SU-DHL-6 (cell line): ENCODE results near the gene ETNK2.
"Not testable (repeated sequence)": the region's sequence is repeated elsewhere in the genome, so short reads cannot be mapped to it uniquely, and the experiment has no call there.

Source experiments
- H2AFZ ChIP-seq: fragments of 200-600 bp; sonication (generic); 2 replicates; pipeline ENCODE4 v1.6.1; 2014; ENCODE audit warnings: low read depth, mild to moderate bottlenecking, moderate library complexity, mixed read lengths, antibody characterized with exemption, low read length; ENCODE audit not compliant: severe bottlenecking
- H3F3A ChIP-seq: fragments of 200-600 bp; shearing (Covaris generic); 2 replicates; pipeline ENCODE4 v1.6.0; 2016; ENCODE audit warnings: antibody characterized with exemption, mild to moderate bottlenecking; ENCODE audit not compliant: insufficient read depth
- H3K27ac ChIP-seq: fragments of 200-600 bp; sonication (generic); 2 replicates; pipeline ENCODE4 v1.5.1; 2016; ENCODE audit warnings: low read depth, mild to moderate bottlenecking, low read length, moderate library complexity, mixed read lengths
- H3K27me3 ChIP-seq: fragments of 200-600 bp; sonication (generic), shearing (Covaris generic); 2 replicates; pipeline ENCODE4 v1.6.0; 2014; ENCODE audit warnings: mild to moderate bottlenecking, low read length
- H3K36me3 ChIP-seq: fragments of 200-600 bp; sonication (generic); 2 replicates; pipeline ENCODE4 v1.6.1; 2014; ENCODE audit warnings: mild to moderate bottlenecking, low read length, mixed read lengths
- H3K4me2 ChIP-seq: fragments of 300-600, 200-600 bp; shearing (Covaris generic), sonication (generic); 2 replicates; pipeline ENCODE4 v1.6.0; 2014; ENCODE audit warnings: low read length, low read depth, mild to moderate bottlenecking; ENCODE audit not compliant: poor library complexity, severe bottlenecking
- H3K4me3 ChIP-seq: fragments of 200-600 bp; sonication (generic); 2 replicates; pipeline ENCODE4 v1.5.1; 2014; ENCODE audit warnings: antibody characterized with exemption, low read length, mild to moderate bottlenecking, mixed read lengths; ENCODE audit not compliant: insufficient read depth, poor library complexity, severe bottlenecking
- H3K79me2 ChIP-seq: fragments of 200-600 bp; sonication (generic); 2 replicates; pipeline ENCODE4 v1.6.1; 2014; ENCODE audit warnings: mild to moderate bottlenecking, low read length, moderate library complexity; ENCODE audit not compliant: insufficient read depth
- H3K9ac ChIP-seq: fragments of 200-600 bp; sonication (generic); 2 replicates; pipeline ENCODE4 v1.7.0; 2014; ENCODE audit warnings: mild to moderate bottlenecking, low read length
- H3K9me2 ChIP-seq: fragments of 200-600 bp; sonication (generic); replicated peaks from 2 replicates; pipeline ENCODE4 v1.6.1; 2014; ENCODE audit warnings: low read length; ENCODE audit not compliant: insufficient read depth
- H3K9me3 ChIP-seq: fragments of 200-600 bp; sonication (generic); 2 replicates; pipeline ENCODE4 v1.6.1; 2014; ENCODE audit warnings: low read length, mixed read lengths; ENCODE audit not compliant: insufficient read depth
- H4K20me1 ChIP-seq: fragments of 200-600 bp; sonication (generic); 2 replicates; pipeline ENCODE4 v1.6.1; 2014; ENCODE audit warnings: low read depth, mild to moderate bottlenecking, antibody characterized with exemption, low read length, moderate library complexity, mixed read lengths
- CTCF ChIP-seq: fragments of 200-600 bp; sonication (generic); IDR thresholded peaks from one replicate; pipeline ENCODE4 v1.5.1; 2017; ENCODE audit warnings: antibody characterized with exemption, mild to moderate bottlenecking, low read length, moderate library complexity; ENCODE audit not compliant: insufficient read depth, poor library complexity, severe bottlenecking
- EZH2phosphoT487 ChIP-seq: fragments of 200-600 bp; sonication (generic), shearing (Covaris generic); conservative IDR thresholded peaks from 2 replicates; pipeline ENCODE4 v1.6.1; 2018; ENCODE audit warnings: mild to moderate bottlenecking, antibody characterized with exemption, low read length, moderate library complexity, mixed read lengths

ETNK2 gene

GRCh38 chr1:204091066-204091465 lies 60.8 kb downstream of the ETNK2 start:
- H3K9ac ChIP-seq, result no peak overlapping the region
- H3K36me3 ChIP-seq, result no peaks in the 10 kb centered on the region
- no peaks in the 10 kb centered on the region for H3K79me2 ChIP-seq
- no peaks in the 10 kb centered on the region for H3K27me3 ChIP-seq
- no peak overlapping the region for H3K27ac ChIP-seq
- no peaks in the 10 kb centered on the region for H3K9me3 ChIP-seq
- no peak overlapping the region for H3K4me2 ChIP-seq
- no peak overlapping the region for H2AFZ ChIP-seq
- no peaks in the 10 kb centered on the region for H3F3A ChIP-seq
- TF ChIP-seq CTCF (no peak), EZH2phosphoT487 (no peak)
- H3K9me2 ChIP-seq, result no peaks in the 10 kb centered on the region
- H3K4me3 ChIP-seq, result no peak overlapping the region
- H4K20me1 ChIP-seq, result no peaks in the 10 kb centered on the region

GRCh38 chr1:204090132-204090531 lies 61.7 kb downstream of the ETNK2 start:
- H2AFZ ChIP-seq, result not testable (repeated sequence)

DNA sequence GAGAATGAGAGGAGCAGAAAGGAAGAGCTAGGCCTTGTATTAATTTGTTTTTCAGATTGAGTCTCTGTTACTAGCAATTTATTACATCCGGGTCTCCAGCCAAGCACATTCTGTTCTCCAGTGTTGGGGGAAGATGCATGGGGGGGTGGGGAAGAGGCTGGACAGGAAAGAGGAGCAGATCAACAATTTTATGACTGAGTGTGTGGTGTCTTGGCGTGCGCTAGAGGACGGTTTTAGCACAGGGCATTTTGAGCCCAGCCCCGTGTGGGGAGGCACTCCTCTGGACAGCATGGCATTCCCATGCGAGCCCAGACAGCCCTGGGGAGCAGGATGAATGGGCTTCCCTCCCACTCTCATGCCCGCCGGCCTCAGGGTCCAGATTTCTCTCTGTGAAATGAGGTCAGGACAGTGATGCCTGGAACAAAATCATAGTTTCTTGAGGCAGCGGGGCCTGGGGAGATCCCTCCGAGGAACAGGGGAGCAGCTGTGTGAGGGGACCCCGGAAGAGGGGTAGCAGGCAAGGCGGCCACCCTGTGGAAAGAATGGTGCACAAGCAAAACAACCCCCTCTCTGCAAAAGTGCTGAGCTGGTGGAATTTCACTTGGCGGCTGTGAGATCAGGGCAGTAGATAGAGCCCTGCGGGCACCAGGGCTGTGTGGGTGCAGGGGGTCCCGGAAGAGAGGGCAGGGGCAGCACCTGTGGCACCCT lies 62.6 kb downstream of the ETNK2 start:
- H3K27me3 ChIP-seq, result no peaks in the 10 kb centered on the region
- H3F3A ChIP-seq, result no peaks in the 10 kb centered on the region
- H3K79me2 ChIP-seq, result no peaks in the 10 kb centered on the region
- H4K20me1 ChIP-seq, result no peaks in the 10 kb centered on the region
- no peak overlapping the region for H2AFZ ChIP-seq
- H3K36me3 ChIP-seq, result no peaks in the 10 kb centered on the region
- TF ChIP-seq EZH2phosphoT487, result no peak
- no peak for TF ChIP-seq CTCF
- no peak overlapping the region for H3K4me3 ChIP-seq
- H3K4me2 ChIP-seq, result no peak overlapping the region
- no peak overlapping the region for H3K9ac ChIP-seq
- H3K9me3 ChIP-seq, result no peaks in the 10 kb centered on the region
- no peak overlapping the region for H3K27ac ChIP-seq
- H3K9me2 ChIP-seq, result no peaks in the 10 kb centered on the region

More at GRCh38 chr1:204090132-204090531, 61.7 kb downstream of the ETNK2 start:
- H4K20me1 ChIP-seq, H3F3A ChIP-seq, H3K9me3 ChIP-seq, H3K4me2 ChIP-seq, H3K27ac ChIP-seq, H3K79me2 ChIP-seq, H3K27me3 ChIP-seq, H3K36me3 ChIP-seq, H3K9ac ChIP-seq, H3K9me2 ChIP-seq, H3K4me3 ChIP-seq: not testable (repeated sequence)

DNA sequence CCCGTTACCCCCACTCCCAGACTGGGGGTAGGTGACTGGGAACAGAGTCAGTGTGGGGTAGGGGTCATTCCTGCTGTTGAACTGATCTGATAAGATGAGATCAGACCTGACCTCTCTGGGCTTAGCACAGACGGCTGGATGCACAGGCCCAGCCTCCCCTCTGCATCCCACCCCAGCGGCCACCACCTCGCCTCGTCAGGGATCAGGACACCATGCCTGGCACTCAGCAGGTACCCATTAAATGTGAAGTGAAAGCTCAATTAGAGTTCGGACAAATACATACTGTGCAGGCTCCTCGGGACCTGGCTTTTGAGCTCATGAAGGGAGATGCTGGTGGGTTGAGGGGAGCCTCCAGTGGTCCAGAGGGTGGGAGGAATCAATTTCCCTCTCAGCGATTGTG lies 63.2 kb downstream of the ETNK2 start:
- no peaks in the 10 kb centered on the region for H3K9me3 ChIP-seq
- H3K4me2 ChIP-seq, result no peak overlapping the region
- H3K4me3 ChIP-seq, result no peak overlapping the region
- H3K27ac ChIP-seq, result no peak overlapping the region
- H3K27me3 ChIP-seq, result no peaks in the 10 kb centered on the region
- H3K9ac ChIP-seq, result no peak overlapping the region
- no peaks in the 10 kb centered on the region for H3K79me2 ChIP-seq
- no peaks in the 10 kb centered on the region for H3K36me3 ChIP-seq
- H2AFZ ChIP-seq, result no peak overlapping the region
- H3F3A ChIP-seq, result no peaks in the 10 kb centered on the region
- H3K9me2 ChIP-seq, result no peaks in the 10 kb centered on the region
- no peaks in the 10 kb centered on the region for H4K20me1 ChIP-seq
- TF ChIP-seq CTCF (no peak), EZH2phosphoT487 (no peak)
